Measurements from ENCODE around the gene SLC35F1. TPM values are rescaled to one million over a fixed set of nuclear protein-coding genes. Genes with fewer than 3 reads are reported as not detected.

Gene SLC35F1
- total and polyA plus RNA-seq, 9 of the 15 experiments (the other 6 are each of a cell fraction or from before 2014, with no cell fraction given), result 0.03 to 0.06 TPM; not detected in 7

DNA sequence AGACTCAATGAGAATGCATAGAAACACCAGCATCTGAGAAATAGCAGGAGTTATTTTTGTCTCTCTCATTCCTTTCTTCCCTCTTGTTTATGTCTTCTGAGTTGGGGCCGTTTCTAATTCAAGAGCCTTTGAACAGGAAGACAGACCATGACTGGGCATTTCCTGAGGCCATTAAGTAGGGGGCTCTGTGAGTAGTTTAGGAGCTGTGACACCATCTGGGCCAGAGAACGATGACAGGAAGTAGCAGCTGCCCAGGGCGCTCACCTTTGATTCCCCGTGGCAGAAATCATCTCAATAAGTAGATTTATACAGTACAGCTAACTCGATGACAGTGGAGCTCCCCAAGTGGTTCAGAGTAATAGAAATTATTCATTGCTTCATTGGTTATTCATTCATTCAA lies 342.6 kb downstream of the SLC35F1 start (continued):
- TF ChIP-seq ZNF217 (CRISPR knock-in tag; IDR thresholded peaks at IDR 0.05) (no peak), RUNX1 (IDR thresholded peaks at IDR 0.05; ENCODE audit: low read depth) (no peak), DIDO1 (tag; IDR thresholded peaks at IDR 0.05; ENCODE audit: low read depth) (no peak), FOXA3 (CRISPR knock-in tag; conservative IDR thresholded peaks at IDR 0.05 in 1 of 2, IDR thresholded peaks at IDR 0.05 in 1 of 2) (no peak), RBFOX2 (IDR thresholded peaks at IDR 0.05; ENCODE audit: low read depth, low read length) (no peak), FOXP1 (CRISPR knock-in tag; IDR thresholded peaks at IDR 0.05) (no peak), ZNF668 (CRISPR knock-in tag; IDR thresholded peaks at IDR 0.05) (no peak), ELF2 (CRISPR knock-in tag; IDR thresholded peaks at IDR 0.05) (no peak)
- TF ChIP-seq, protein P1, sequence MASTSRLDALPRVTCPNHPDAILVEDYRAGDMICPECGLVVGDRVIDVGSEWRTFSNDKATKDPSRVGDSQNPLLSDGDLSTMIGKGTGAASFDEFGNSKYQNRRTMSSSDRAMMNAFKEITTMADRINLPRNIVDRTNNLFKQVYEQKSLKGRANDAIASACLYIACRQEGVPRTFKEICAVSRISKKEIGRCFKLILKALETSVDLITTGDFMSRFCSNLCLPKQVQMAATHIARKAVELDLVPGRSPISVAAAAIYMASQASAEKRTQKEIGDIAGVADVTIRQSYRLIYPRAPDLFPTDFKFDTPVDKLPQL (IDR thresholded peaks at IDR 0.05; ENCODE audit: extremely low read depth, insufficient read length), result no peak
- TF ChIP-seq, protein P2, sequence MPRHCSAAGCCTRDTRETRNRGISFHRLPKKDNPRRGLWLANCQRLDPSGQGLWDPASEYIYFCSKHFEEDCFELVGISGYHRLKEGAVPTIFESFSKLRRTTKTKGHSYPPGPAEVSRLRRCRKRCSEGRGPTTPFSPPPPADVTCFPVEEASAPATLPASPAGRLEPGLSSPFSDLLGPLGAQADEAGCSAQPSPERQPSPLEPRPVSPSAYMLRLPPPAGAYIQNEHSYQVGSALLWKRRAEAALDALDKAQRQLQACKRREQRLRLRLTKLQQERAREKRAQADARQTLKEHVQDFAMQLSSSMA (CRISPR knock-in tag; IDR thresholded peaks at IDR 0.05), result no peak
- TF ChIP-seq, protein P3, sequence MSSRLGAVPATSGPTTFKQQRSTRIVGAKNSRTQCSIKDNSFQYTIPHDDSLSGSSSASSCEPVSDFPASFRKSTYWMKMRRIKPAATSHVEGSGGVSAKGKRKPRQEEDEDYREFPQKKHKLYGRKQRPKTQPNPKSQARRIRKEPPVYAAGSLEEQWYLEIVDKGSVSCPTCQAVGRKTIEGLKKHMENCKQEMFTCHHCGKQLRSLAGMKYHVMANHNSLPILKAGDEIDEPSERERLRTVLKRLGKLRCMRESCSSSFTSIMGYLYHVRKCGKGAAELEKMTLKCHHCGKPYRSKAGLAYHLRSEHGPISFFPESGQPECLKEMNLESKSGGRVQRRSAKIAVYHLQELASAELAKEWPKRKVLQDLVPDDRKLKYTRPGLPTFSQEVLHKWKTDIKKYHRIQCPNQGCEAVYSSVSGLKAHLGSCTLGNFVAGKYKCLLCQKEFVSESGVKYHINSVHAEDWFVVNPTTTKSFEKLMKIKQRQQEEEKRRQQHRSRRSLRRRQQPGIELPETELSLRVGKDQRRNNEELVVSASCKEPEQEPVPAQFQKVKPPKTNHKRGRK (tag; IDR thresholded peaks at IDR 0.05), result no peak
